GM19467 (cell line): ENCODE results near the gene CYB5R4.

Experiments
- ATAC-seq: cut with Tn5 transposase; IDR thresholded peaks from one replicate; pipeline ENCODE4 v1.9.1; 2021; ENCODE audit warnings: mild to moderate bottlenecking, moderate library complexity; ENCODE audit not compliant: unreplicated experiment

CYB5R4 gene

GRCh38 chr6:83976037-83976755 lies 116.7 kb downstream of the CYB5R4 start:
- ATAC-seq, result no peak

GRCh38 chr6:83976871-83977270 lies 117.4 kb downstream of the CYB5R4 start:
- ATAC-seq, result no peak

DNA sequence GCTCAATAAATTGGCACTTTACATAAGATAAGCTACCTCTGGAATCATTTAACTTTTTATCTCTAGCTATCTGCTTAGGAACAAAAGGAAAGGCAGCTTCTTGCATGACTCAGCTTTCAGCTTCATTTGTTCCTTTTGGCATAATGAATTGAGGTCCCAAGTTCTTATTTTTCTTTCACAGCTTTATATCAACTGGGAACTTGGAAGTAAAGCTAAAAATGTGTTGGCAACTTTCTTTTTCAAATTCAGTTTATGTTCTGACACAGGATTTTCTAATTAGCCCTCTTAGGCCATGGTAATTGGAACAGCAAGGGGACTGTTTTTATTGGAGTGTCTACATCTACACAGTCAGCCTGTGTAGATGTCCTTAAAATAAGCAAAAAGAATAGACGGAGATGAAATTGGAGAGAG lies 118.8 kb downstream of the CYB5R4 start:
- ATAC-seq, result no peak

DNA sequence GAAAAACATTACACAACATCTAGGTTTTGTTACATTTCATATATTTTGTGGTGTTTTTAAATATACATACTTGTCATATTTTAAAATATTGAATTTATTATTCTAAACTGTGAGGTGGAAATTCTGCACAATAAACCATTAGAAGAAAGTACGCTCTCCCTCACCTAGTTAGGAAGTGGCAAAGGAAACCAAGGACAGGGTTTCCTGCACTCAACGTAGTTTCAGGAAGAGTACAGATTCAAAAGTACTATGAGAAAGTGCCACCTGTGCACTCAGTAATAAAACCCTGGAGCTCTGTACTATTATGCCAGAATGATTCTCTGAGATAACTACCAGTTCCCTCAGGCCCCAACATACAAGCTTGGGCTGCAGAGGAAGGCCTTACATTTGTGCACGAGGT lies 119.5 kb downstream of the CYB5R4 start:
- ATAC-seq, result no peak

- ATAC-seq, result no peak
Observed at GRCh38 chr6:83984411-83984810, 124.9 kb downstream of the CYB5R4 start.

- ATAC-seq, result no peak
Observed at GRCh38 chr6:83985308-83985713, 125.8 kb downstream of the CYB5R4 start.

DNA sequence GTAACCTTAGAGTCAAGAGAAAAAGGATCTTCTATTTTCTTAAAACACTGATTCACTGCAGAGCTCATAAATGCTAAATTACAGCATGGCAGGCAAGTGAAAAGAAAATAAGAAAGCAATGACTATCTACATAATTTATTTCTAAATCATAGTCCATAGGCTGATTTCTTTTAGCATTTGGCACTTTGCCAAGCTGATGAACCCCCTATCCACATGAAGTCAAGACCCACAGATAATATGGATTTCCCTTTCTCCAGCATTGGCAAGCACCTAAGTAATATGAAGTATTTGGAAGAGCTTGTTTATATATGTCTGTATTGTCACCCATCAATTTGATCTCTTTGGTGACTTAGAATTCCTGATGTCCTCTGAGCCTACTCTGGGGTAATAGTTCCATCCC lies 126.2 kb downstream of the CYB5R4 start:
- no peak for ATAC-seq

- no peak for ATAC-seq
Observed at GRCh38 chr6:83998021-83998584, 138.6 kb downstream of the CYB5R4 start.

DNA sequence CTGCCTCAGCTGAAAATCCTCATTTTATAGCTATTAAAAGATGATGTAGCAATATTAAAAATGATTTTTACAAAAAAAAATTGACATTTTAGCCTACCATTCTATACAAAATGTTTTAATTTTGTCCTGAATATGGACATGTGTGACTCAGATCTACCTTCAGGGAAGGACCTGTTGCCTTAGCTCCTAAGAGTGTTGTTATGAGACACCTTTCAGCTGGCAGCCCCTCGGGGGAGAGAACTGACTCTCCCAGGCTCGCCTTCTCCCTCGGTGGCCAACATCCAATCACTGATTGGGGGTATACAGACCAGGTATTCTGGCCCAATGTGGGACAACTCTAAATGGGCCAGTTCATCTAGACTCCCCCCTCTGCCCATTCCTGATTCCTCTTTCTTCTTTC lies 141.6 kb downstream of the CYB5R4 start:
- ATAC-seq, result no peak

DNA sequence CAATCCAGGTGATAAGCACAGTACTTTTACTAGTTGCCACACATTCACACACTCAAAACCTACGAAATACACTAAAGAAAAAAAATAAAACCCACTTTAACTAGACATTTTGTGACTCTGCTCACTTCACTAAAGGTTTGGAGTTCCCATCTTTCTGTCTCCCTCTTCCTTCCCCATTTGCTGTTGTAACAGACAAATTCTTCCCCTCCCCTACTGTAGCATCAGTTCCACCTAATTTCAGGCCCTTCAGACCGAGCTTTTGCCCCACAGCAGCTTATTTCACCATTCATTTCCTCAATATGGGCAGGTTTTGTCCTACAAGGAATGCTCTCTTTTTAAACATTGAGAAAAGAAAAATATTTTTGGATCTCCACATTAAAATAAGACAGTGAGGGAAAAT lies 142.7 kb downstream of the CYB5R4 start:
- no peak for ATAC-seq

GRCh38 chr6:84003131-84003530 lies 143.6 kb downstream of the CYB5R4 start:
- no peak for ATAC-seq

GRCh38 chr6:84003654-84004053 lies 144.2 kb downstream of the CYB5R4 start:
- no peak for ATAC-seq

DNA sequence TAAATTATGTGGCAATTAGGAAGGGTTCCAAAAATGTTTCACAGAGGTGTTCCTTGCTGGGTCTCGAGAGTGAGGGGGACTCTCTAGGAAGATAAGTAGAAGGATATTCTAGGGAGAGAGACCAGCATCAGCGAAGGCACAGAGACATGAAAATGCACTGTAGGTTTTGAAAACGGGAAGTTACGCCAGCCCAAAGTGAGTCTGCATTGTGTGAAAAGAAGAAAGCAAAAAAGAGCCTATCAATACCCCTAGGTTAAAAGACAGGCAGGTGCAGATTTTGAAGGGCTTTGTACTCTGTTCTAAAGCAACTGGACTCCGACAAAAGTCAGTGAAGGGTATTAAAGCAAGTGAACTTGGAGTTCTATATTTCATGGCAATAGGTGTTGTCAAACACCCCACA lies 148.4 kb downstream of the CYB5R4 start:
- no peak for ATAC-seq

DNA sequence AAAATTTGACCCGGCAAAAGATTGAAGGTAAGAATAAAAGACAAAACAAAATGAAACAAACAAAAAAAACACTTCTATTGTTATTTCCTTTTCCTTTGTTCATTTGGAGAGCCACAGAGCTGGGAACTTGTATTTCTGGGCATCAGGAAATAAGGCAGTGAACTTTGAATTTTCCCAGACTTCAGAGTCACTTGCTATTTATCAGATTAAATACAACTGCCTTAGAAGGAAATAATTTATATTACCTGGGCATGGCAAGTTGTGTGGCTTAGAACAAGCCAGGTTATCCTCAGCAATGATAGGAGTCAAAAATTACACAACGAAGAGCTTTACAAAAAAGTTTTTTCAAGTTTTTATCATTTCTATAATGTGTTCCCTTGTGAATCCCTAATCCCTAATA lies 153.9 kb downstream of the CYB5R4 start:
- no peak for ATAC-seq

- ATAC-seq, result no peak
Observed at GRCh38 chr6:84013931-84014330, 154.4 kb downstream of the CYB5R4 start.

DNA sequence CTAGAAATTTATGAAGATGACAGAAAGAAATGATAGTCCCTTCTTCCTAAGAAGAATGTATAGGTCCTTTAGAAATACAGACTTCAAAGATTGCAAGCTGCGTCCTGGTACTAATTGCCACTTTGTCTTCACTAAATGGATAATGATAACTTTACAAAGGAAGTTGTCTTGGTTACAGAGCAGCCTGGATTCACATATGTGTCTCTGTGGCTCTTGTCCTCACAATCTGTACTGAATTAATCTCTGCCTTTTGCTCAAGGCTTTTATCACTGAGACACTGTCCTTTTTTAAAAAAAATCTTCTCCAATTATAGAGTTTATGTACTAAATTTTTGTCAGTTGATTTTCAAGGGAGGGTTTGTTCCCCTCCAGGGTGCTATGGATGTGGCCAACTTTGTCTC lies 156.5 kb downstream of the CYB5R4 start:
- no peak for ATAC-seq
